ENCODE measurements around the gene SHTN1.

Gene SHTN1

GRCh38 chr10:116878123-116878522, 126.9 kb downstream of the SHTN1 start:
- CTCF ChIA-PET, result interaction anchor here (0.6 kb wide), 1 partner anchor 263 kb away, joined by 3 read pairs; no protein-coding TSS in a partner anchor
- DNase-seq (ENCODE audit: low spot score), result no peak
- POLR2A ChIA-PET (ENCODE audit: low non-redundant PET), result no interaction called here
- TF ChIP-seq CTCF (conservative IDR thresholded peaks at IDR 0.05; ENCODE audit: low read depth), result no peak
- H3K27ac ChIP-seq, result no peak overlapping the region

GRCh38 chr10:116877391-116877790, 127.6 kb downstream of the SHTN1 start:
- CTCF ChIA-PET, result interaction anchor here (0.6 kb wide), 1 partner anchor 589 kb away, joined by 3 read pairs; no protein-coding TSS in a partner anchor
- POLR2A ChIA-PET (ENCODE audit: low non-redundant PET), result no interaction called here
- no peak for TF ChIP-seq CTCF (conservative IDR thresholded peaks at IDR 0.05; ENCODE audit: low read depth)
- H3K27ac ChIP-seq, result no peak overlapping the region
- DNase-seq (ENCODE audit: low spot score), result no peak

GRCh38 chr10:116875897-116876296, 129.1 kb downstream of the SHTN1 start:
- ChIA-PET POLR2A (ENCODE audit: low non-redundant PET) (no interaction called here), CTCF (interaction anchor here (0.6 kb wide), 1 partner anchor 13 kb away, joined by 4 read pairs; no protein-coding TSS in a partner anchor)
- no peak for TF ChIP-seq CTCF (conservative IDR thresholded peaks at IDR 0.05; ENCODE audit: low read depth)
- no peak for DNase-seq (ENCODE audit: low spot score)
- no peak overlapping the region for H3K27ac ChIP-seq

DNA sequence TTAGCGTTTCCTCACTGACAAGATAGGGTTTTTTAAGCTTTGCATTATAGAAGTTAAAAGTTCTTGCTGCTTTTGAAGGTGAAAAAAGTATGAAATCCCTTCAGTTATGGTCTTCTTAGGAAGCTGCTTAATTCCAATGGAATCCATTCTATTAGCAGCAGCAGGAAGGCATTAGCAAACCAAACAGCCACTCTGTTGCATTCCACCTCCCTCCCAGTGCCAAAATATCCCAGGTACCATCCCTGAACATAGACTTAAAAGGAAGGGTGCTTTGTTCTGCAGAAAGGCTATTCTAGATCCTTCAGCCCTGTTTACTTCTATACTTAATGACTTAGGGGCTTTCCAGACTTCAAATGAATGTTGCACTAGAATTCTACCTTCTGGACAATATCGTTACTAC, 131.9 kb downstream of the SHTN1 start:
- CTCF ChIA-PET, result no interaction called here
- TF ChIP-seq CTCF (conservative IDR thresholded peaks at IDR 0.05; ENCODE audit: low read depth), result no peak
- no peak overlapping the region for H3K27ac ChIP-seq
- no peak for DNase-seq (ENCODE audit: low spot score)
- POLR2A ChIA-PET (ENCODE audit: low non-redundant PET), result no interaction called here

DNA sequence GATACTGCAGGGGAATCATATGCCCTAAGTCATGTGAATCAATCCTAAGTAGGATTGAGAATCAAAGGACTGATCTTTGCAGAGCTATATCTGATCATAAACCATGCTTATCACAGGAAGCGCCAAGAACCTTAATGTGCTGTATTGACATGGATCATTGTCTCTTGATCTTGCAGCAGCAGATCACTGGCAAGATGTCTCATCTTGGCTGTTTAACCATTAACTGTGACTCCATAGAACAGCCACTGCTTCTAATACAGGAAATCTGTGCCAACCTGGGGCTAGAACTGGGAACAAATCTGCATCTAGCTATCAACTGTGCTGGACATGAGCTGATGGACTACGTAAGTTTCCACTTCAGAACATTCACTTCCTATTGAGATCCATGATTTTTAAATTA, 134.0 kb downstream of the SHTN1 start:
- no peak for DNase-seq (ENCODE audit: low spot score)
- no peak for TF ChIP-seq CTCF (conservative IDR thresholded peaks at IDR 0.05; ENCODE audit: low read depth)
- ChIA-PET POLR2A (ENCODE audit: low non-redundant PET) (no interaction called here), CTCF (no interaction called here)
- no peak overlapping the region for H3K27ac ChIP-seq

GRCh38 chr10:116868722-116869121, 136.3 kb downstream of the SHTN1 start:
- H3K27ac ChIP-seq, result no peak overlapping the region
- no peak for TF ChIP-seq CTCF (conservative IDR thresholded peaks at IDR 0.05; ENCODE audit: low read depth)
- ChIA-PET POLR2A (ENCODE audit: low non-redundant PET) (no interaction called here), CTCF (interaction anchor here (0.6 to 0.8 kb wide), 2 partner anchors 49 to 299 kb away, joined by 3 read pairs; no protein-coding TSS in a partner anchor)
- DNase-seq (ENCODE audit: low spot score), result no peak

All from RWPE1 (cell line).